Measurements from ENCODE around the gene MUC5B.

- TF ChIP-seq POLR2A (IDR thresholded peaks at IDR 0.05) (no peak), CTCF (IDR thresholded peaks at IDR 0.05) (no peak)
Observed at GRCh38 chr11:1300121-1300520, 77.3 kb downstream of the MUC5B start.

Measured in esophagus squamous epithelium (tissue), 4 donors.